CD4-positive, CD25-positive, alpha-beta regulatory T cell (primary cell): Measurements from ENCODE around the gene TERC. TPM values are rescaled to one million over a fixed set of nuclear protein-coding genes. Genes with fewer than 3 reads are reported as not detected.
"Not testable (repeated sequence)": the region's sequence is repeated elsewhere in the genome, so short reads cannot be mapped to it uniquely, and the experiment has no call there.

Experiments used
- ATAC-seq, 2 donors: fragments of 150-1000 bp; cut with Tn5 transposase; one replicate each; pipeline ENCODE4 v1.10.0; 2021; ENCODE audit warnings: low read depth in 2 of 2, moderate number of reproducible peaks in 2 of 2, moderate library complexity in 1 of 2
- DNase-seq, 3 donors: peaks; one replicate each; pipeline versions ENCODE4 v3.0.0 to v3.0.0-alpha.2; 2012 to 2022; ENCODE audit warnings: mixed read lengths in 1 of 3
- H3K27ac ChIP-seq: one replicate; pipeline ENCODE4 v1.7.0; 2013; ENCODE audit warnings: mild to moderate bottlenecking, low read length; ENCODE audit not compliant: insufficient read depth, poor library complexity, severe bottlenecking
- H3K27me3 ChIP-seq: one replicate; pipeline ENCODE4 v1.7.0; 2013; ENCODE audit warnings: low read length; ENCODE audit not compliant: control insufficient read depth, insufficient read depth
- H3K36me3 ChIP-seq: one replicate; pipeline ENCODE4 v1.7.0; 2013; ENCODE audit warnings: mild to moderate bottlenecking, low read length, moderate library complexity; ENCODE audit not compliant: control insufficient read depth, insufficient read depth
- H3K4me1 ChIP-seq: 2 replicates; pipeline ENCODE4 v1.7.0; 2013; ENCODE audit warnings: mild to moderate bottlenecking, low read length; ENCODE audit not compliant: insufficient read depth, control insufficient read depth, poor library complexity, severe bottlenecking
- H3K4me3 ChIP-seq: one replicate; pipeline ENCODE4 v1.7.0; 2013; ENCODE audit warnings: low read depth, mild to moderate bottlenecking, low read length, moderate library complexity
- H3K9me3 ChIP-seq, 2 experiments: 1 replicate in 1 of 2; 2 replicates in 1 of 2; pipeline ENCODE4 v1.7.0; 2013; ENCODE audit warnings: low read length in 2 of 2, mild to moderate bottlenecking in 1 of 2, moderate library complexity in 1 of 2; ENCODE audit not compliant: control insufficient read depth in 2 of 2
- H3K27ac Mint-ChIP-seq, 3 donors: one replicate each; pipeline ENCODE4 v1.8.0; 2020 to 2022; ENCODE audit warnings: mild to moderate bottlenecking in 3 of 3, mixed read lengths in 3 of 3, moderate library complexity in 2 of 3
- H3K27me3 Mint-ChIP-seq: one replicate; pipeline ENCODE4 v1.8.0; 2022; ENCODE audit warnings: mild to moderate bottlenecking, mixed read lengths
- H3K36me3 Mint-ChIP-seq: one replicate; pipeline ENCODE4 v1.8.0; 2020; ENCODE audit warnings: mixed read lengths
- H3K4me1 Mint-ChIP-seq, 4 donors: one replicate each; pipeline ENCODE4 v1.8.0; 2020 to 2022; ENCODE audit warnings: mixed read lengths in 4 of 4, mild to moderate bottlenecking in 1 of 4
- H3K4me3 Mint-ChIP-seq, 4 donors: one replicate each; pipeline ENCODE4 v1.8.0; 2020 to 2022; ENCODE audit warnings: mild to moderate bottlenecking in 4 of 4, mixed read lengths in 4 of 4, moderate library complexity in 3 of 4
- H3K9me3 Mint-ChIP-seq, 7 donors: one replicate each; pipeline ENCODE4 v1.8.0; 2020 to 2022; ENCODE audit warnings: mixed read lengths in 7 of 7, mild to moderate bottlenecking in 3 of 7, moderate library complexity in 2 of 7
- polyA plus RNA-seq, 4 donors: library from polyadenylated mRNA; unstranded; fragments of 300-500 nt; fragmentation: Illumina TruSeq; gene quantifications; one replicate each; pipeline ENCODE4 v1.2.3, GENCODE V29; 2021
- total RNA-seq: library from RNA; stranded (reverse); gene quantifications from one replicate; pipeline ENCODE4 v1.2.3, GENCODE V29; 2022

The TERC gene
- total and polyA plus RNA-seq, 5 donors from 2014 or later: 0.76 to 2.9 TPM; not detected in 3

DNA sequence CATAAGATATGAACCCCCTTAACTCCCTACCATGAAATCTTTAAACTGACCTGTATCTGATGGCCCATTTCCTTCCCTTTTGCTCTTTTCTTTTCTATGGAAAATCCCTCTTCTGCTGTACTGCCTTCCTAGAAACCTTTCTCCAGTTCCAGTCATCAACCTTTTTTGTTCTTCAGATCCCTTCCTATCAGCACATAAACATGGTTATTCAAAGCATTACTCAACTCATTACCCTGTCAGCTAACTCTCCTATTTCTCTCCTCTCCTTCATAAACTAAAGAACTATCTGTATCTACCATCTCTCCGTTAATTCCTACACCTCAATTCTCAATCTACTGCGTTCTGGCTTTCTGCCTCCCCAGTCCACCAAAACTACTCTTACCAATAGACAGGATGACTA, 13.0 kb downstream of the TERC start:
- no peak overlapping the region for H3K4me3 ChIP-seq
- ATAC-seq (no peak), DNase-seq (no peak)
- no peaks in the 10 kb centered on the region for H3K36me3 ChIP-seq
- Mint-ChIP-seq H3K36me3 (no peaks in the 10 kb centered on the region), H3K27ac (no peak overlapping the region), H3K9me3 (no peaks in the 10 kb centered on the region), H3K27me3 (peaks cover 35% of the 10 kb centered on the region), H3K4me1 (peaks cover 0 to 6% (median 2%) of the 10 kb centered on the region in 4 donors), H3K4me3 (no peak overlapping the region)
- H3K9me3 ChIP-seq: no peaks in the 10 kb centered on the region
- H3K27me3 ChIP-seq: peaks cover 12% of the 10 kb centered on the region
- H3K27ac ChIP-seq: no peak overlapping the region
- H3K4me1 ChIP-seq: no peaks in the 10 kb centered on the region

DNA sequence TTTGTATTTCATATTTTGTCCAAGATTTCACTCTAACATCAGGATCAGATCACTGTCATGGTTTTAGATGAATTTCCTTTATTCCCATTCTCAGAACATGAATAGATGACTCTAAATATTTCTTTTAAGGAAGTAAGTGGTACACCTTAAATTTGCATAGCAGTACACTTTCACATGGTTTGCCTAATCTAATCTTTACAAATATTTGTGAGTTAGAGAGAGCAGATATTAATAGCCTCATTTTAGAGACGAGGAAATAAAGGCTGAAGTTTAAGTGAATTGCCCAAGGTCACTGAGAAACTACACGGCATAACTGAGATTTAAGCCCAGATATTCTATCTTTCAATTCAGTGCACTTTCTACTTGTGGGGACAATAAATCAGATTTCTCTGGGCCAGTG, 14.2 kb downstream of the TERC start:
- ATAC-seq (no peak), DNase-seq (no peak)
- no peaks in the 10 kb centered on the region for H3K36me3 Mint-ChIP-seq
- H3K9me3 Mint-ChIP-seq: no peaks in the 10 kb centered on the region
- H3K4me3 ChIP-seq: no peak overlapping the region
- H3K4me3 Mint-ChIP-seq: no peak overlapping the region
- no peak overlapping the region for H3K27ac Mint-ChIP-seq
- peaks cover 14% of the 10 kb centered on the region for H3K27me3 ChIP-seq
- H3K9me3 ChIP-seq: no peaks in the 10 kb centered on the region
- H3K27me3 Mint-ChIP-seq: peaks cover 42% of the 10 kb centered on the region
- no peak overlapping the region for H3K27ac ChIP-seq
- no peaks in the 10 kb centered on the region for H3K36me3 ChIP-seq
- peaks cover 0 to 6% (median 2%) of the 10 kb centered on the region in 4 donors for H3K4me1 Mint-ChIP-seq
- no peaks in the 10 kb centered on the region for H3K4me1 ChIP-seq

DNA sequence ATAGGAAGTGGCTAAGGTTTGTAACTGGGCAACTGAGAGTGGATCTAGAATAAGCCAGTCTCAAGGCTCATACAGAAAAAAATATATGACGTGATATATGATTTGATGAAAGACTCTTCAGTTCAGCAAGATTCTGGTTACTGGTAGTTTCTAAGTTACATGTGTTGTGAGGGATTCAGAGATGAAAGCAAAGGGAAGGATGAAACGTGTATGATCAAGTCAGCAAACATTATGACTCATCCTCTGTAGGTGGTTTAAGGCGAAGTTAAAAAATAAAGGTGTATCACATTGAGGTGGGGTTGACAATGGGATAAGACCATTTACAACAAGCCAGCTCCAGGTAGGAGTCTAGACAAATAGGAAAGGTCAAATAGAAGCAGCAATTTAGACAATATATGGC, 16.2 kb downstream of the TERC start:
- H3K9me3 ChIP-seq: no peaks in the 10 kb centered on the region

DNA sequence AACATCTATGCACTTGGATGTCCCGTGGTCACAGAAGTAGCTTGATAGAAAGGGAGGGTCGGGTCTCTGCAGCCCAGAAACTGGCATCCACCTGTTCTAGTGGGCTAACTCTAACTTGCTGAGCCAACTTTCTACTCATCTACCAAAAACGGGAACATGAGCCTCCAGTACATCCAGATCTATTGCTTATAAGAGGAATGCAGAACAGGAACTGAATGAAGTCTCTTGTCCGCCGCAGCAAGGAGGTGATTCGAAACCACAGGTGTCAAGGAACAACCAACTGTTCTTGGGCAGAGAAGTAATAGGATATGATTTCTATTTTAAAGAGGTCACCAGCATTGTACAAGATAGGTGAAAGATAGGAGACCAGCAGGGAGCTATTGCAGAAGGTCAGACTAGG, 17.9 kb downstream of the TERC start:
- H3K27me3 ChIP-seq: peaks cover 12% of the 10 kb centered on the region
- H3K36me3 Mint-ChIP-seq: no peaks in the 10 kb centered on the region
- H3K27ac ChIP-seq: no peak overlapping the region
- H3K4me3 Mint-ChIP-seq: no peak overlapping the region
- no peaks in the 10 kb centered on the region for H3K9me3 Mint-ChIP-seq
- no peaks in the 10 kb centered on the region for H3K36me3 ChIP-seq
- ATAC-seq (no peak), DNase-seq (no peak)
- no peak overlapping the region for H3K27ac Mint-ChIP-seq
- H3K27me3 Mint-ChIP-seq: peaks cover 38% of the 10 kb centered on the region
- H3K4me3 ChIP-seq: no peak overlapping the region
- no peaks in the 10 kb centered on the region for H3K9me3 ChIP-seq
- H3K4me1 Mint-ChIP-seq: peaks cover 0 to 6% (median 2%) of the 10 kb centered on the region in 4 donors
- H3K4me1 ChIP-seq: no peaks in the 10 kb centered on the region

More for the DNA sequence above, 16.2 kb downstream of the TERC start:
- Mint-ChIP-seq H3K27ac (no peak overlapping the region), H3K9me3 (no peaks in the 10 kb centered on the region), H3K4me3 (peak overlapping the region in 1 of 4 donors; percentile 17), H3K27me3 (peaks cover 42% of the 10 kb centered on the region), H3K4me1 (peaks cover 0 to 6% (median 2%) of the 10 kb centered on the region in 4 donors), H3K36me3 (no peaks in the 10 kb centered on the region)
- Histone ChIP-seq H3K27ac (no peak overlapping the region), H3K27me3 (peaks cover 14% of the 10 kb centered on the region), H3K4me1 (no peaks in the 10 kb centered on the region), H3K36me3 (no peaks in the 10 kb centered on the region), H3K4me3 (no peak overlapping the region)
- DNase-seq (peak in 1 of 3 donors; percentile 45), ATAC-seq (peak; percentile 43 to 71)

DNA sequence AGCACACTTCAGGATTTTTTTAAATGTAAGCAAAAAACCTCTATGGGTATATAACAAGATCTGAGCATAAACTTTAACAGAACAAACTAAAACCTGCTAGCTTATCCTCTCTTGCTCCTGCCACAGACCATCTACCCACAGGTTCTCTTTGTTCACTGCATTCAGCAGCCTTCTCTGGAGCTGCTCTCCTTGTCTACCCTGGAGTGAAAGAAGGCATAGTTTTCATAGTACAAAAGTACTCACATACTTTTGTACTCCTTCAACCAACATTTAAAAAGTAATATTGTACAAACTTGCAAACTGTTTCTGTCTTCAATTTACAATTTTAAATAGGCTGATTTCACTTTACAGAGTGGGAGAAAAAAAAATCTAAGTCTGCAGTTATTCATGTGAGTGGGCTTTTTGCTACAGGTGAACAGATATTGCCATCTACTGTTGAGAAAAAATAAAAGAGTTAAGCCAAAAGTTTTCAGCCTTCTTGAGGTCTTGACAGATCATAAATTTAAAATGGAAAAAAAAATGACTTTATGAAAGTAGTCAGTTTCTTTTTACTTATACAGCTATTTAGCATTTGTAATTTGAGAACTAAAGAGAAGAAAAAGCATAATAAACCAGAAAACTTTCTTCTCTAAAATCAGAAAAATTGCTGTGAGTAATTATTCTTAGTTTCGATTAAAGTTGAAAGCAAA, 20.4 kb downstream of the TERC start:
- Mint-ChIP-seq H3K36me3 (no peaks in the 10 kb centered on the region), H3K4me1 (peaks cover 0 to 6% (median 2%) of the 10 kb centered on the region in 4 donors), H3K27ac (no peak overlapping the region), H3K27me3 (peaks cover 29% of the 10 kb centered on the region), H3K9me3 (no peaks in the 10 kb centered on the region), H3K4me3 (no peak overlapping the region)
- no peak for ATAC-seq
- no peaks in the 10 kb centered on the region for H3K9me3 ChIP-seq
- H3K27me3 ChIP-seq: peaks cover 8% of the 10 kb centered on the region
- H3K4me1 ChIP-seq: no peaks in the 10 kb centered on the region
- no peak overlapping the region for H3K27ac ChIP-seq
- H3K36me3 ChIP-seq: no peaks in the 10 kb centered on the region
- no peak for DNase-seq
- no peak overlapping the region for H3K4me3 ChIP-seq

DNA sequence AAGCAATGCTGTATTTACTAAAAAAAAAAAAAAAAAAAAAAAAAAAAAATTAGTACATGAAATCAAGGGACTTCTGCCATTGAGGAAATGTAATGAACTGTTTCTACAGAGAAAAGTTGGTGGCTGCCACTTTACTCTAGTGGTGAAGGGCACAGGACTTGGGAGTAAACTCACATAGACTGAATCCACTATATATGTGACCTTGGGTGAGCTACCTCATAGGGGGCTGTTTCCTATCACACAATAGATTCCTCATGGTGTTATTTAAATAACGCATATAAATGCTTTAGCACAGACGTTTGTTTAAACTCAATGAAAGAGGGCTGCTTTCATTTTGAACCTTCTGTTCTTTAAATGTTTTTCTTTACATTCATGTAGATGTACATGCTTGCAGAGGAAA, 25.8 kb downstream of the TERC start:
- H3K27me3 Mint-ChIP-seq: peaks cover 8% of the 10 kb centered on the region
- H3K4me3 Mint-ChIP-seq: no peak overlapping the region
- Histone ChIP-seq H3K27ac (no peak overlapping the region), H3K9me3 (peaks cover 0 to 6% of the 10 kb centered on the region in 2 experiments), H3K4me1 (no peaks in the 10 kb centered on the region), H3K27me3 (no peaks in the 10 kb centered on the region), H3K36me3 (no peaks in the 10 kb centered on the region), H3K4me3 (no peak overlapping the region)
- no peaks in the 10 kb centered on the region for H3K4me1 Mint-ChIP-seq
- peaks cover 1 to 11% (median 8%) of the 10 kb centered on the region in 7 donors for H3K9me3 Mint-ChIP-seq
- DNase-seq: no peak
- no peaks in the 10 kb centered on the region for H3K36me3 Mint-ChIP-seq
- no peak for ATAC-seq
- H3K27ac Mint-ChIP-seq: no peak overlapping the region

DNA sequence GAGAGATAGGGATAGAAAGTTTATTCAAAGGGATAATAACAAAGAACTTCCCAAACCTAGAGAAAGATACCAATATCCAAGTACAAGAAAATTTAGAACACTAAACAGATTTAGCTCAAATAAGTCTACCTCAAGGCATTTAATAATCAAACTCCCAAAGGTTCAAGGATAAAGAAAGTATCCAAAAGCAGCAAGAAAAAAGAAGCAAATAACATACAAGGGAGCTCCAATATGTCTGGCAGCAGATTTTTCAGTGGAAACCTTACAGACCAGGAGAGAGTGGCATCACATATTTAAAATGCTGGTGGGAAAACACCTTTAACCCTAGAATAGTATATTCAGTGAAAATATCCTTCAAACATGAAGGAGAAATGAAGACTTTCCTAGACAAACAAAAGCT, 33.0 kb downstream of the TERC start:
- H3K27ac ChIP-seq, H3K4me3 ChIP-seq, DNase-seq, H3K4me3 Mint-ChIP-seq, H3K36me3 ChIP-seq, H3K4me1 Mint-ChIP-seq, H3K4me1 ChIP-seq, ATAC-seq, H3K36me3 Mint-ChIP-seq, H3K27ac Mint-ChIP-seq: not testable (repeated sequence)
- peaks cover 38% of the 10 kb centered on the region for H3K27me3 Mint-ChIP-seq
- H3K9me3 Mint-ChIP-seq: peaks cover 0 to 29% (median 15%) of the 10 kb centered on the region in 7 donors
- peaks cover 8 to 11% of the 10 kb centered on the region in 2 experiments for H3K9me3 ChIP-seq
- peaks cover 10% of the 10 kb centered on the region for H3K27me3 ChIP-seq

DNA sequence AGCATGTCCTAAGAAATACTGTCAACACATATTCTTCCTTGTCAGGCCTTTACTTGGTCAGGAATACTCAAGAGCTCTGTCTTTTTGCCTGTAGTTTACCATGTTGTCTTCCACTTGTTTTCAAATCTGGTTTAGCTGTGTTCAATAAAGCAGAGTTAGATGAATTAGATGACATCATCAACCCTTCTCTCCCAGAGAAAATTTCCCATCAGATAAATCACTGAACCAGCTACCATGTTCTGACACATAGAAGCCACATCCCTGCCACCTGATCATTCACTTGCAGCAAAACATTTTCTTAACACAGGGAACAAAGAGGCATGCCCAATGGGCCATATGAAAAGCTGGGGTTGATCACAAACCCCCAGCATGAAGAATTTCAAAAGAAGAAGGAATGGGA, 42.1 kb downstream of the TERC start:
- DNase-seq (no peak), ATAC-seq (no peak)
- Histone ChIP-seq H3K36me3 (no peaks in the 10 kb centered on the region), H3K27ac (no peak overlapping the region), H3K4me1 (no peaks in the 10 kb centered on the region), H3K27me3 (no peaks in the 10 kb centered on the region), H3K9me3 (no peaks in the 10 kb centered on the region), H3K4me3 (no peak overlapping the region)
- H3K4me3 Mint-ChIP-seq: no peak overlapping the region
- H3K36me3 Mint-ChIP-seq: no peaks in the 10 kb centered on the region
- H3K9me3 Mint-ChIP-seq: peaks cover 0 to 12% (median 3%) of the 10 kb centered on the region in 7 donors
- peaks cover 22% of the 10 kb centered on the region for H3K27me3 Mint-ChIP-seq
- no peak overlapping the region for H3K27ac Mint-ChIP-seq
- H3K4me1 Mint-ChIP-seq: no peaks in the 10 kb centered on the region
